ENCODE data around the gene TLE6. TPM values are rescaled to one million over a fixed set of nuclear protein-coding genes. Genes with fewer than 3 reads are reported as not detected.

TLE6 gene
- total and polyA plus RNA-seq, 10 of the 15 experiments (the other 5 are each of a cell fraction or from before 2014, with no cell fraction given), result 2.7 to 13.8 (median 6.4) TPM

DNA sequence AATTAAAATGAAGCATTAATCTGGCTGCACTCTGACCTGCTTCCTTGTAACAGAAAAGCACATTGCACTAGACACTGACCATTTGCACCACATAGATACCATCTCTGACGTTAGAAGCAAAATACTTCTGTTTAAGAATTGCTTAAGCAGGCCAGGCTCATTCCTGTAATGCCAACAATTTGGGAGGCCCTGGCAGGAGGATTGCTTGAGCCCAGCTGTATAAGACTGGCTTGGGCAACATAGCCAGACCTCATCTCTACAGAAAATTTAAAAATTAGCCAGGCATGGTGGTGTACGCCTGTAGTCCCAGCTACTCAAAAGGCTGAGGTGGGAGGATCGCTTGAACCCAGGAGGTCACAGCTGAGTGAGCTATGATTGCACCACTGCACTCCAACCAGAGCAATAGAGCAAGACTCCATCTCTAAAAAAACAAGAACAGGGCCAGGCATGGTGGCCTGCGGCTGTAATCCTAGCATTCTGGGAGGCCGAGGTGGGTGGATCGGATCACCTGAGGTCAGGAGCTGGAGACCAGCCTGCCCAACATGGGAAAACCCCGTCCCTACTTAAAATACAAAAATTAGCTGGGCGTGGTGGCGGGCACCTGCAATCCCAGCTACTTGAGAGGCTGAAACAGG, 7.0 kb upstream of the TLE6 start:
- H2AFZ ChIP-seq (ENCODE audit: control insufficient read depth, low read depth, low read length), result no peak overlapping the region
- CTCF ChIA-PET, result interaction anchor here (0.9 to 1.6 kb wide), 5 partner anchors 8 to 278 kb away, joined by 3 to 6 read pairs (median 3); no protein-coding TSS in a partner anchor
- DNase-seq (ENCODE audit: low read depth, low spot score) (no peak), ATAC-seq (no peak), FAIRE-seq (no peak)
- no peaks in the 10 kb centered on the region for H3K36me3 ChIP-seq (ENCODE audit: control insufficient read depth in 2 of 2, insufficient read depth in 2 of 2, low read length in 1 of 2)
- TF ChIP-seq RELA (IDR thresholded peaks at IDR 0.05; ENCODE audit: borderline replicate concordance, partially characterized antibody) (no peak), JUNB (IDR thresholded peaks at IDR 0.05) (no peak), MEF2A (IDR thresholded peaks at IDR 0.05; ENCODE audit: insufficient read depth, low read depth, low read length) (no peak), ZNF274 (IDR thresholded peaks at IDR 0.05; ENCODE audit: insufficient read depth, insufficient read length) (no peak), ZNF622 (IDR thresholded peaks at IDR 0.05) (no peak), BHLHE40 (IDR thresholded peaks at IDR 0.05; ENCODE audit: borderline replicate concordance in 1 of 2, low read depth in 2 of 2, low read length in 1 of 2) (no peak)
- TF ChIP-seq, protein P1, sequence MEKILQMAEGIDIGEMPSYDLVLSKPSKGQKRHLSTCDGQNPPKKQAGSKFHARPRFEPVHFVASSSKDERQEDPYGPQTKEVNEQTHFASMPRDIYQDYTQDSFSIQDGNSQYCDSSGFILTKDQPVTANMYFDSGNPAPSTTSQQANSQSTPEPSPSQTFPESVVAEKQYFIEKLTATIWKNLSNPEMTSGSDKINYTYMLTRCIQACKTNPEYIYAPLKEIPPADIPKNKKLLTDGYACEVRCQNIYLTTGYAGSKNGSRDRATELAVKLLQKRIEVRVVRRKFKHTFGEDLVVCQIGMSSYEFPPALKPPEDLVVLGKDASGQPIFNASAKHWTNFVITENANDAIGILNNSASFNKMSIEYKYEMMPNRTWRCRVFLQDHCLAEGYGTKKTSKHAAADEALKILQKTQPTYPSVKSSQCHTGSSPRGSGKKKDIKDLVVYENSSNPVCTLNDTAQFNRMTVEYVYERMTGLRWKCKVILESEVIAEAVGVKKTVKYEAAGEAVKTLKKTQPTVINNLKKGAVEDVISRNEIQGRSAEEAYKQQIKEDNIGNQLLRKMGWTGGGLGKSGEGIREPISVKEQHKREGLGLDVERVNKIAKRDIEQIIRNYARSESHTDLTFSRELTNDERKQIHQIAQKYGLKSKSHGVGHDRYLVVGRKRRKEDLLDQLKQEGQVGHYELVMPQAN (conservative IDR thresholded peaks at IDR 0.05), result no peak
- TF ChIP-seq, protein P2, sequence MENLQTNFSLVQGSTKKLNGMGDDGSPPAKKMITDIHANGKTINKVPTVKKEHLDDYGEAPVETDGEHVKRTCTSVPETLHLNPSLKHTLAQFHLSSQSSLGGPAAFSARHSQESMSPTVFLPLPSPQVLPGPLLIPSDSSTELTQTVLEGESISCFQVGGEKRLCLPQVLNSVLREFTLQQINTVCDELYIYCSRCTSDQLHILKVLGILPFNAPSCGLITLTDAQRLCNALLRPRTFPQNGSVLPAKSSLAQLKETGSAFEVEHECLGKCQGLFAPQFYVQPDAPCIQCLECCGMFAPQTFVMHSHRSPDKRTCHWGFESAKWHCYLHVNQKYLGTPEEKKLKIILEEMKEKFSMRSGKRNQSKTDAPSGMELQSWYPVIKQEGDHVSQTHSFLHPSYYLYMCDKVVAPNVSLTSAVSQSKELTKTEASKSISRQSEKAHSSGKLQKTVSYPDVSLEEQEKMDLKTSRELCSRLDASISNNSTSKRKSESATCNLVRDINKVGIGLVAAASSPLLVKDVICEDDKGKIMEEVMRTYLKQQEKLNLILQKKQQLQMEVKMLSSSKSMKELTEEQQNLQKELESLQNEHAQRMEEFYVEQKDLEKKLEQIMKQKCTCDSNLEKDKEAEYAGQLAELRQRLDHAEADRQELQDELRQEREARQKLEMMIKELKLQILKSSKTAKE (IDR thresholded peaks at IDR 0.05; ENCODE audit: low read depth, poor library complexity, severe bottlenecking), result no peak
- RAD21 ChIA-PET (ENCODE audit: unreplicated experiment), result no interaction called here
- no TSS peak for BruUV-seq (replicated peaks)
- 42% methylated on average over 9 of the region's 9 CpGs for WGBS (ENCODE audit: insufficient coverage, insufficient replicate concordance, low lambda C conversion rate, missing lambda C conversion rate)
- no peak overlapping the region for H3K4me3 ChIP-seq
- H3K9ac ChIP-seq (ENCODE audit: control insufficient read depth, insufficient read depth, low read length), result no peak overlapping the region
- H3K4me1 ChIP-seq (ENCODE audit: control insufficient read depth, insufficient read depth, low read length), result peaks cover 4% of the 10 kb centered on the region; the same call in 1 of the 2 replicates
- in situ Hi-C loops (cut with MboI), result no loop called here
- intact Hi-C loops (cut with micrococcal nuclease; ENCODE audit: unreplicated experiment), result no loop called here
- no peaks in the 10 kb centered on the region for H3K79me2 ChIP-seq (ENCODE audit: control insufficient read depth, insufficient read depth, low read length)
- POLR2A ChIA-PET, result interaction anchor here (0.7 kb wide), 1 partner anchor 93 kb away, joined by 5 read pairs; no protein-coding TSS in a partner anchor
- H3K9me3 ChIP-seq (replicated peaks; ENCODE audit: control insufficient read depth, insufficient read depth, low read length), result no peaks in the 10 kb centered on the region
- H3K4me2 ChIP-seq (ENCODE audit: control insufficient read depth, insufficient read depth), result no peak overlapping the region
- H4K20me1 ChIP-seq (ENCODE audit: control insufficient read depth, insufficient read depth), result no peaks in the 10 kb centered on the region
- no peak overlapping the region for H3K27ac ChIP-seq (ENCODE audit: control insufficient read depth, insufficient read depth)
- H3K27me3 ChIP-seq (replicated peaks in 1 of 2; ENCODE audit: control insufficient read depth in 2 of 2, insufficient read depth in 2 of 2, low read length in 1 of 2), result no peaks in the 10 kb centered on the region; a peak in 1 of 4 replicates
- SMC1A ChIA-PET (ENCODE audit: uncharacterized antibody, unreplicated experiment), result interaction anchor here (0.6 kb wide), 1 partner anchor 192 kb away, joined by 3 read pairs; no protein-coding TSS in a partner anchor

All from GM12878 (cell line).